ENCODE results near the gene NAE1.

DNA sequence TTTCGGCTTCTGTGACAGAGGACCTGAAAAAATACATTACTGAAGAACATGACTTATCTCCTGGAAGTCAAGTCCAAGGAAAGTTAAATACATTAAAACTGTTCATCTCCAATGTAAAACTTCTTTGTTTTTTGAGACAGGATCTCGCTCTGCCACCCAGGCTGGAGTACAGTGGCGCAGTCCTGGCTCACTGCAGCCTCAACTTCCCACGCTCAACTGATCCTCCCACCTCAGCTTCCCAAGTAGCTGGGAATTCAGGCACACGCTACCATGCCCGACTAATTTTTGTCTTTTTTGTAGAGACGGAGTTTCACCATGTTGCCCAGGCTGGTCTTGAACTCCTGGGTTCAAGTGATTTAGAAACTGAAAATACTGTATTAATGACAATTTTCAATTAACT, 19.7 kb downstream of the NAE1 start:
- TF ChIP-seq, protein P1, sequence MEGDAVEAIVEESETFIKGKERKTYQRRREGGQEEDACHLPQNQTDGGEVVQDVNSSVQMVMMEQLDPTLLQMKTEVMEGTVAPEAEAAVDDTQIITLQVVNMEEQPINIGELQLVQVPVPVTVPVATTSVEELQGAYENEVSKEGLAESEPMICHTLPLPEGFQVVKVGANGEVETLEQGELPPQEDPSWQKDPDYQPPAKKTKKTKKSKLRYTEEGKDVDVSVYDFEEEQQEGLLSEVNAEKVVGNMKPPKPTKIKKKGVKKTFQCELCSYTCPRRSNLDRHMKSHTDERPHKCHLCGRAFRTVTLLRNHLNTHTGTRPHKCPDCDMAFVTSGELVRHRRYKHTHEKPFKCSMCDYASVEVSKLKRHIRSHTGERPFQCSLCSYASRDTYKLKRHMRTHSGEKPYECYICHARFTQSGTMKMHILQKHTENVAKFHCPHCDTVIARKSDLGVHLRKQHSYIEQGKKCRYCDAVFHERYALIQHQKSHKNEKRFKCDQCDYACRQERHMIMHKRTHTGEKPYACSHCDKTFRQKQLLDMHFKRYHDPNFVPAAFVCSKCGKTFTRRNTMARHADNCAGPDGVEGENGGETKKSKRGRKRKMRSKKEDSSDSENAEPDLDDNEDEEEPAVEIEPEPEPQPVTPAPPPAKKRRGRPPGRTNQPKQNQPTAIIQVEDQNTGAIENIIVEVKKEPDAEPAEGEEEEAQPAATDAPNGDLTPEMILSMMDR (IDR thresholded peaks at IDR 0.05 in 2 of 3, conservative IDR thresholded peaks at IDR 0.05 in 1 of 3; ENCODE audit: borderline replicate concordance in 1 of 3, insufficient read depth in 1 of 3, low read depth in 2 of 3, low read length in 2 of 3): no peak
- TF ChIP-seq POLR2A (IDR thresholded peaks at IDR 0.05; ENCODE audit: borderline replicate concordance, extremely low read depth, insufficient read depth, insufficient read length) (no peak), REST (IDR thresholded peaks at IDR 0.05; ENCODE audit: low read depth) (no peak), EZH2 (IDR thresholded peaks at IDR 0.05) (no peak), EZH2phosphoT487 (IDR thresholded peaks at IDR 0.05; ENCODE audit: borderline replicate concordance) (no peak), POLR2AphosphoS5 (IDR thresholded peaks at IDR 0.05; ENCODE audit: low read depth, low read length) (no peak), CEBPB (IDR thresholded peaks at IDR 0.05; ENCODE audit: low read depth) (no peak), ZNF274 (IDR thresholded peaks at IDR 0.05; ENCODE audit: low read depth, low read length) (no peak), RAD21 (IDR thresholded peaks at IDR 0.05; ENCODE audit: low read depth) (no peak), MAX (IDR thresholded peaks at IDR 0.05) (no peak)
